Mucosa of rectum (tissue), 2 donors: ENCODE results near the gene ATF5.
"Not testable (repeated sequence)": the region's sequence is repeated elsewhere in the genome, so short reads cannot be mapped to it uniquely, and the experiment has no call there.

Experiments
- H3K27ac ChIP-seq, 2 donors: one replicate each; pipeline ENCODE4 v1.7.0; 2013; ENCODE audit warnings: inconsistent platforms in 2 of 2, low read depth in 2 of 2, low read length in 2 of 2
- H3K27me3 ChIP-seq, 2 donors: one replicate each; pipeline ENCODE4 v1.7.0; 2013; ENCODE audit warnings: low read length in 2 of 2; ENCODE audit not compliant: control insufficient read depth in 2 of 2, insufficient read depth in 2 of 2
- H3K36me3 ChIP-seq, 2 donors: one replicate each; pipeline ENCODE4 v1.7.0; 2013; ENCODE audit warnings: low read length in 2 of 2; ENCODE audit not compliant: control insufficient read depth in 2 of 2, insufficient read depth in 2 of 2
- H3K4me1 ChIP-seq, 2 donors: one replicate each; pipeline ENCODE4 v1.7.0; 2013; ENCODE audit warnings: low read length in 2 of 2, mild to moderate bottlenecking in 1 of 2; ENCODE audit not compliant: control insufficient read depth in 2 of 2, insufficient read depth in 2 of 2
- H3K4me3 ChIP-seq, 2 donors: one replicate each; pipeline ENCODE4 v1.7.0; 2013; ENCODE audit warnings: low read length in 2 of 2
- H3K9ac ChIP-seq, 2 donors: one replicate each; pipeline ENCODE4 v1.7.0; 2013; ENCODE audit warnings: low read length in 2 of 2, low read depth in 1 of 2, mild to moderate bottlenecking in 1 of 2
- H3K9me3 ChIP-seq, 2 donors: one replicate each; pipeline ENCODE4 v1.7.0; 2013; ENCODE audit warnings: low read length in 2 of 2; ENCODE audit not compliant: control insufficient read depth in 2 of 2
- donor health status: healthy.
- donor health status: Normal muscosa, but diverticular disease.

ATF5 gene

GRCh38 chr19:49931293-49932040 lies 2.5 kb downstream of the ATF5 start:
- Histone ChIP-seq H3K27ac (no peak overlapping the region), H3K4me3 (no peak overlapping the region), H3K9ac (no peak overlapping the region), H3K36me3 (peaks cover 0 to 17% of the 10 kb centered on the region in 2 donors), H3K4me1 (peaks cover 8 to 14% of the 10 kb centered on the region in 2 donors), H3K9me3 (no peaks in the 10 kb centered on the region), H3K27me3 (no peaks in the 10 kb centered on the region)

- H3K36me3 ChIP-seq, result peaks cover 0 to 12% of the 10 kb centered on the region in 2 donors
- H3K4me3 ChIP-seq, result no peak overlapping the region
- H3K27me3 ChIP-seq, result no peaks in the 10 kb centered on the region
- peaks cover 8 to 14% of the 10 kb centered on the region in 2 donors for H3K4me1 ChIP-seq
- H3K9me3 ChIP-seq, result no peaks in the 10 kb centered on the region
- H3K27ac ChIP-seq, result no peak overlapping the region
- H3K9ac ChIP-seq, result no peak overlapping the region
These were observed 3.0 kb downstream of the ATF5 start for GRCh38 chr19:49932041-49932451.

GRCh38 chr19:49932731-49933131 lies 3.7 kb downstream of the ATF5 start:
- no peaks in the 10 kb centered on the region for H3K27me3 ChIP-seq
- no peak overlapping the region for H3K9ac ChIP-seq
- peaks cover 0 to 5% of the 10 kb centered on the region in 2 donors for H3K36me3 ChIP-seq
- no peak overlapping the region for H3K27ac ChIP-seq
- H3K4me3 ChIP-seq, result no peak overlapping the region
- H3K9me3 ChIP-seq, result no peaks in the 10 kb centered on the region
- peaks cover 3 to 10% of the 10 kb centered on the region in 2 donors for H3K4me1 ChIP-seq

DNA sequence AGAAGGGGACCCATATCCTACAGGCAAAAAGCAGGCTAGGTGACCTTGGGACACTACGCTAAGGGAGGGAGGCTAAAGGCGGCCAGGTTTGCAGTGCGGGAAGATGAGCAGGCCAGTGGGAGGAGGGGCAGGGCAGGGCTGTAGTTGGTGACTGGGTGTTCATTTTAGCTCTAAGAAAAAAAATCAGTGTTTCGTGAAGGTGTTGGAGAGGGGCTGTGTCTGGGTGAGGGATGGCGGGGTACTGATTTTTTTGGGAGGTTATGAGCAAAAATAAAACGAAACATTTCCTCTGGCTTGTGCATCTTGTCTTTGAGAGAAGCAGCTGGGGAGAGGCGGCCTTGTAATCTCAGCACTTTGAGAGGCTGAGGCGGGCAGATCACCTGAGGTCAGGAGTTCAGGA lies 4.6 kb downstream of the ATF5 start:
- Histone ChIP-seq H3K27me3 (no peaks in the 10 kb centered on the region), H3K9ac (no peak overlapping the region), H3K9me3 (no peaks in the 10 kb centered on the region), H3K27ac (no peak overlapping the region), H3K4me1 (peaks cover 4 to 6% of the 10 kb centered on the region in 2 donors), H3K4me3 (no peak overlapping the region), H3K36me3 (peaks cover 0 to 4% of the 10 kb centered on the region in 2 donors)

DNA sequence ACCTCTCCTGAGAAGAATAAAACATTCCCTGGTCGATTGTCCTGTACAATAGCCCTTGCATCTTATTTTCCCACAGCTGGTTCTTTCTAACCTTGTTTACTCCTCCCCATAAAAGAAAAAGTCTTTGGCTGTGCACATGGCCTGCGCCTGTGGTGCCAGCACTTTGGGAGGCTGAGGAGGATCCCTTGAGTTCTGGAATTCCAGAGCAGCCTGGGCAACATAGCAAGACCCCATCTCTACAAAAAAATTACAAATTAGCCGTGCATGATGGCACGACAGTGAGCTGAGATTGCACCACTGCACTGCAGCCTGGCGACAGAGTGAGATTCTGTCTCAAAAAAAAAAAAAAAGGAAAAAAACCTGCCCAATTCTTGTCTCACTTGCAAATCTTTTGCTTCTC lies 7.5 kb downstream of the ATF5 start:
- Histone ChIP-seq H3K36me3 (peaks cover 0 to 4% of the 10 kb centered on the region in 2 donors), H3K9me3 (no peaks in the 10 kb centered on the region), H3K27ac (no peak overlapping the region), H3K4me3 (no peak overlapping the region), H3K27me3 (no peaks in the 10 kb centered on the region), H3K9ac (no peak overlapping the region), H3K4me1 (peaks cover 4% of the 10 kb centered on the region in 2 donors)

GRCh38 chr19:49937750-49938381 lies 8.9 kb downstream of the ATF5 start:
- Histone ChIP-seq H3K36me3 (peaks cover 0 to 1% of the 10 kb centered on the region in 2 donors), H3K27me3 (no peaks in the 10 kb centered on the region), H3K27ac (no peak overlapping the region), H3K4me3 (peak overlapping the region; percentile 22 to 37), H3K4me1 (peaks cover 4% of the 10 kb centered on the region in 2 donors), H3K9ac (no peak overlapping the region), H3K9me3 (no peaks in the 10 kb centered on the region)

DNA sequence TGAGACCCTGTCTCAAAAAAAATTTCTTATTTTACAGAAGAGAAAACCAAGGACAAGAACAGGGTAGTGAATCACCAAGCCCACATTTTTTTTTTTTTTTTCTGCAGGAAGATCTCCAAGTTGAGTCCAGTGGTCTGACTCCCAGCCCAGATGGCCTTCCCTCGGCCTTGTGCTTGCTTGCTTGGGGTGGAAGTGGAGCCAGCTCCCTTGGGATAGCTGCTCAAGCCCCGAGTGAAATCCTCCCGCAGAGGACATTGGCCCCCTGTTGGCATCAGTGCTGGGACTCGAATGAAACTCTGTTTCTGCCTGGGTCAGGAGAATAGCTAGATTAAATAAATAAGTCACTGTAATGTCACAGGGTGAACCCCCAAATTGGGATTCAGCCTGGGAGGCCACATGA lies 9.7 kb downstream of the ATF5 start:
- no peak overlapping the region for H3K27ac ChIP-seq
- peaks cover 4% of the 10 kb centered on the region in 2 donors for H3K4me1 ChIP-seq
- no peaks in the 10 kb centered on the region for H3K9me3 ChIP-seq
- no peak overlapping the region for H3K4me3 ChIP-seq
- H3K27me3 ChIP-seq, result no peaks in the 10 kb centered on the region
- no peaks in the 10 kb centered on the region for H3K36me3 ChIP-seq
- no peak overlapping the region for H3K9ac ChIP-seq

GRCh38 chr19:49939721-49940481 lies 10.9 kb downstream of the ATF5 start:
- Histone ChIP-seq H3K9me3 (no peaks in the 10 kb centered on the region), H3K27ac (no peak overlapping the region), H3K4me3 (no peak overlapping the region), H3K4me1 (peaks cover 4% of the 10 kb centered on the region in 2 donors), H3K36me3 (no peaks in the 10 kb centered on the region), H3K9ac (no peak overlapping the region), H3K27me3 (no peaks in the 10 kb centered on the region)

DNA sequence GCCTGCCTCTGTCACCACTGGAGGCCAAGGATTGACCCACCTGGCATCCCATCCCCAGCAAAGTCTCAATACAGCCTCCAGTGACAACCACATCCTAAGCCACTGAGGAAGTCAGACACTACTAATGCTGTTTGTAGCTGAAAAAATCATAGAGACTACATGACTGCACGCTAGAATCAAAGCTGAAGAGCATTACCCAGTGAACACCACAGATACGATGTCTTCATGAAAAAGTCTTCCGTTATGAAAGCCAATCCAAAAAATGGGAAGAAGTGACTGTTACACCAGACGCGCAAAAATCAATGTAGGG lies 11.4 kb downstream of the ATF5 start:
- Histone ChIP-seq H3K9me3 (no peaks in the 10 kb centered on the region), H3K9ac (no peak overlapping the region), H3K4me1 (peaks cover 4% of the 10 kb centered on the region in 2 donors), H3K4me3 (no peak overlapping the region), H3K27me3 (no peaks in the 10 kb centered on the region), H3K36me3 (no peaks in the 10 kb centered on the region), H3K27ac (no peak overlapping the region)

DNA sequence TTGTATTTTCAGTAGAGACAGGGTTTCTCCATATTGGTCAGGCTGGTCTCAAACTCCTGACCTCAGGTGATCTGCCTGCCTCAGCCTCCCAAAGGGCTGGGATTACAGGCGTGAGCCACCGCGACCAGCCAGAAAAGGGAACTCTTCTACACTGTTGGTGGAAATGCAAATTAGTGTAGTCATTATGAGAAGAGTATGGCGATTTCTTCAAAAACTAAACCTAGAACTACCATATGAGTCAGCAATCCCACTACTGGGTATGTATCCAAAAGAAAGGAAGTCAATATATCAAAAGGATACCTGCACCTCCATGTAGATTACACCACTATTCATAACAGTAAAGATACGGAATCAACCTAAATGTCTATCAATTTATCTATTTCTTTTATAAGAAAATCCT lies 15.6 kb downstream of the ATF5 start:
- H3K27ac ChIP-seq, H3K9me3 ChIP-seq, H3K4me1 ChIP-seq, H3K36me3 ChIP-seq, H3K4me3 ChIP-seq, H3K27me3 ChIP-seq, H3K9ac ChIP-seq: not testable (repeated sequence)
